Sigmoid colon (tissue), 7 donors: Measurements from ENCODE around the gene ERVW-1. TPM values are rescaled to one million over a fixed set of nuclear protein-coding genes. Genes with fewer than 3 reads are reported as not detected.

Experiments used
- DNase-seq: peaks from one replicate; pipeline ENCODE4 v3.0.0-alpha.2; 2019
- H3K27ac ChIP-seq, 4 donors: fragments of 200-600 bp; sonication (generic); one replicate each; pipeline ENCODE4 v1.5.1; 2016 to 2019; ENCODE audit warnings: mild to moderate bottlenecking in 1 of 4
- H3K27me3 ChIP-seq, 3 donors: fragments of 200-600 bp; sonication (generic); one replicate each; pipeline ENCODE4 v1.5.1; 2019; ENCODE audit warnings: mild to moderate bottlenecking in 1 of 3
- H3K36me3 ChIP-seq, 4 donors: fragments of 200-600 bp; sonication (generic); one replicate each; pipeline ENCODE4 v1.5.1; 2016 to 2019
- H3K4me1 ChIP-seq, 4 donors: fragments of 200-600 bp; sonication (generic); one replicate each; pipeline ENCODE4 v1.5.1; 2017 to 2019
- H3K4me3 ChIP-seq, 4 donors: fragments of 200-600 bp; sonication (generic); one replicate each; pipeline ENCODE4 v1.5.1; 2017 to 2019; ENCODE audit warnings: mild to moderate bottlenecking in 2 of 4, moderate library complexity in 1 of 4
- H3K9me3 ChIP-seq, 4 donors: fragments of 200-600 bp in 3 of 4; sonication (generic) in 3 of 4; one replicate each; pipeline versions ENCODE4 v1.5.1 to v1.6.1; 2013 to 2019
- CTCF ChIP-seq, 4 experiments: fragments of 450-650 bp in 3 of 4; fragments of 200-600 bp in 1 of 4; IDR thresholded peaks; one replicate each; pipeline ENCODE4 v1.5.1; 2016 to 2019; ENCODE audit warnings: antibody characterized with exemption in 4 of 4, mild to moderate bottlenecking in 3 of 4, moderate library complexity in 2 of 4
- EP300 ChIP-seq, 4 donors: sonication (generic); formaldehyde crosslinking; IDR thresholded peaks; one replicate each; pipeline ENCODE4 v1.6.1; 2017; ENCODE audit warnings: antibody characterized with exemption in 4 of 4
- POLR2A ChIP-seq, 2 donors: fragments of 450-650 bp; IDR thresholded peaks; one replicate each; pipeline ENCODE4 v1.6.1; 2016; ENCODE audit warnings: antibody characterized with exemption in 2 of 2, mild to moderate bottlenecking in 2 of 2, moderate library complexity in 2 of 2
- POLR2AphosphoS5 ChIP-seq, 4 donors: sonication (generic); formaldehyde crosslinking; IDR thresholded peaks; one replicate each; pipeline ENCODE4 v1.6.1; 2017; ENCODE audit warnings: antibody characterized with exemption in 4 of 4
- WGBS, 2 donors: extraction: QIAGEN DNeasy Blood & Tissue Kit; methylation state at CpG; one replicate each; pipeline ENCODE4 v1.1.7; 2013; 5-methylcytosine and 5-hydroxymethylcytosine counted together
- intact Hi-C: fragments of 100-400 bp; cut with DNase I; formaldehyde crosslinking; loops from one replicate; pipeline ENCODE4 v1.15.1; 2023
- polyA plus RNA-seq, 3 donors: library from polyadenylated mRNA; stranded (reverse); fragments of 200-250 nt; gene quantifications; one replicate each; pipeline ENCODE4 v1.2.3, GENCODE V29; 2013
- total RNA-seq, 4 donors: library from RNA; depleted of rRNA; stranded (reverse); fragments of >200 nt; gene quantifications; one replicate each; pipeline ENCODE4 v1.1.0, GENCODE V29; 2016
- donor health status: healthy with polysubstance abuse.
- donor health status: Bipolar disorder and iron deficiency.
- donor health status: healthy.

Gene ERVW-1
- total and polyA plus RNA-seq, 7 donors = 0.03 TPM; not detected in 6

- intact Hi-C loops = no loop called here
- Histone ChIP-seq H3K4me3 (no peak overlapping the region), H3K27ac (no peak overlapping the region), H3K27me3 (peaks cover 0 to 5% (median 0%) of the 10 kb centered on the region in 3 donors), H3K4me1 (peaks cover 0 to 8% (median 0%) of the 10 kb centered on the region in 4 donors), H3K9me3 (no peaks in the 10 kb centered on the region), H3K36me3 (no peaks in the 10 kb centered on the region)
- TF ChIP-seq EP300 (IDR thresholded peaks at IDR 0.05) = no peak
- no peak for TF ChIP-seq POLR2AphosphoS5 (IDR thresholded peaks at IDR 0.05)
- no peak for TF ChIP-seq CTCF (IDR thresholded peaks at IDR 0.05)
- TF ChIP-seq POLR2A (IDR thresholded peaks at IDR 0.05) = no peak
- WGBS, 2 donors = 23 to 44% methylated on average over 5 of the region's 5 CpGs
- DNase-seq = no peak
Measured at GRCh38 chr7:92421676-92422435, 55.9 kb downstream of the ERVW-1 start.

Other genes starting within 250 kb of the ERVW-1 start
- 10 to 100 TPM; 69.1 to 97.2 (median 75.8) TPM for gene KRIT1, start 232.0 kb downstream of the ERVW-1 start, total RNA-seq
- 10 to 100 TPM; 13.9 to 18.8 (median 16.8) TPM for gene KRIT1, start 232.0 kb downstream of the ERVW-1 start, polyA plus RNA-seq
- 10 to 100 TPM; 24.6 to 37.5 (median 33.3) TPM for gene ANKIB1, start 232.0 kb downstream of the ERVW-1 start, total RNA-seq
- 10 to 100 TPM; 12.6 to 15.0 (median 12.6) TPM for gene ANKIB1, start 232.0 kb downstream of the ERVW-1 start, polyA plus RNA-seq
- 10 to 100 TPM; 26.5 to 57.1 (median 47.7) TPM for gene GATAD1, start 30.5 kb downstream of the ERVW-1 start, total RNA-seq
- gene GATAD1, start 30.5 kb downstream of the ERVW-1 start, polyA plus RNA-seq = 10 to 100 TPM; 14.8 to 16.8 (median 15.0) TPM
- gene PEX1, start 50.6 kb upstream of the ERVW-1 start, total RNA-seq = 10 to 100 TPM; 19.0 to 29.0 (median 24.4) TPM
- gene PEX1, start 50.6 kb upstream of the ERVW-1 start, polyA plus RNA-seq = 10 to 100 TPM in 1 of 3 donors, 1 to 10 TPM in 2; 7.4 to 11.1 (median 9.0) TPM
- 10 to 100 TPM in 3 of 4 donors, 1 to 10 TPM in 1; 6.7 to 20.4 (median 14.5) TPM for gene RBM48, start 50.8 kb upstream of the ERVW-1 start, total RNA-seq
- gene RBM48, start 50.8 kb upstream of the ERVW-1 start, polyA plus RNA-seq = 1 to 10 TPM; 6.0 to 7.5 (median 6.9) TPM
- 10 to 100 TPM; 23.8 to 28.3 (median 25.7) TPM for gene FAM133B, start 112.4 kb upstream of the ERVW-1 start, total RNA-seq
- gene FAM133B, start 112.4 kb upstream of the ERVW-1 start, polyA plus RNA-seq = 10 to 100 TPM; 10.9 to 13.4 (median 12.0) TPM